Immature natural killer cell (primary cell): Measurements from ENCODE around the gene MAST1. TPM values are rescaled to one million over a fixed set of nuclear protein-coding genes. Genes with fewer than 3 reads are reported as not detected.
"Not testable (repeated sequence)": the region's sequence is repeated elsewhere in the genome, so short reads cannot be mapped to it uniquely, and the experiment has no call there.

Experiments used
- DNase-seq, 3 donors: peaks; one replicate each; pipeline ENCODE4 v3.0.0; 2022; ENCODE audit warnings: mixed read lengths in 1 of 3
- H3K27ac Mint-ChIP-seq, 6 donors: one replicate each; pipeline ENCODE4 v1.8.0; 2020; ENCODE audit warnings: mixed read lengths in 6 of 6, mild to moderate bottlenecking in 5 of 6, inconsistent platforms in 4 of 6, moderate library complexity in 3 of 6
- H3K27me3 Mint-ChIP-seq, 3 donors: one replicate each; pipeline ENCODE4 v1.8.0; 2020 to 2021; ENCODE audit warnings: low read depth in 3 of 3, mild to moderate bottlenecking in 3 of 3, mixed read lengths in 3 of 3, moderate library complexity in 3 of 3, inconsistent platforms in 1 of 3
- H3K36me3 Mint-ChIP-seq, 3 donors: one replicate each; pipeline ENCODE4 v1.8.0; 2020; ENCODE audit warnings: mixed read lengths in 3 of 3, inconsistent platforms in 2 of 3, mild to moderate bottlenecking in 2 of 3
- H3K4me1 Mint-ChIP-seq, 2 donors: one replicate each; pipeline ENCODE4 v1.8.0; 2020; ENCODE audit warnings: inconsistent platforms in 2 of 2, mild to moderate bottlenecking in 2 of 2, mixed read lengths in 2 of 2, moderate library complexity in 1 of 2
- H3K4me3 Mint-ChIP-seq, 5 donors: one replicate each; pipeline ENCODE4 v1.8.0; 2020; ENCODE audit warnings: mild to moderate bottlenecking in 5 of 5, mixed read lengths in 5 of 5, inconsistent platforms in 3 of 5, moderate library complexity in 3 of 5
- H3K9me3 Mint-ChIP-seq, 6 donors: one replicate each; pipeline ENCODE4 v1.8.0; 2020; ENCODE audit warnings: mild to moderate bottlenecking in 6 of 6, mixed read lengths in 6 of 6, inconsistent platforms in 4 of 6, moderate library complexity in 3 of 6
- polyA plus RNA-seq, 3 donors: library from polyadenylated mRNA; unstranded; fragments of 300-500 nt; fragmentation: Illumina TruSeq; gene quantifications; one replicate each; pipeline ENCODE4 v1.2.3, GENCODE V29; 2021

Gene MAST1
- polyA plus RNA-seq, 3 donors from 2014 or later = 0.28 TPM; not detected in 1

GRCh38 chr19:12838886-12839756 lies 806 bp downstream of the MAST1 start:
- H3K36me3 Mint-ChIP-seq = peaks cover 0 to 5% (median 0%) of the 10 kb centered on the region in 3 donors
- no peak overlapping the region for H3K27ac Mint-ChIP-seq
- H3K27me3 Mint-ChIP-seq = peaks cover 34 to 53% (median 35%) of the 10 kb centered on the region in 3 donors
- peaks cover 0 to 2% (median 0%) of the 10 kb centered on the region in 6 donors for H3K9me3 Mint-ChIP-seq
- H3K4me1 Mint-ChIP-seq = peaks cover 39% of the 10 kb centered on the region in 2 donors
- H3K4me3 Mint-ChIP-seq = peak overlapping the region; percentile 41 to 77 (median 61)
- no peak for DNase-seq

- Mint-ChIP-seq H3K27ac (peak overlapping the region in 1 of 6 donors; percentile 76), H3K4me1 (peaks cover 32 to 34% of the 10 kb centered on the region in 2 donors)
- DNase-seq = peak in 2 of 3 donors; percentile 27 to 39
Measured at GRCh38 chr19:12840091-12841079, 2.1 kb downstream of the MAST1 start.

GRCh38 chr19:12841094-12841493 lies 2.8 kb downstream of the MAST1 start:
- H3K27ac Mint-ChIP-seq = peak overlapping the region in 1 of 6 donors; percentile 49
- peak overlapping the region; percentile 15 to 60 (median 37) for H3K4me3 Mint-ChIP-seq
- H3K36me3 Mint-ChIP-seq = peaks cover 0 to 5% (median 0%) of the 10 kb centered on the region in 3 donors
- DNase-seq = no peak
- H3K9me3 Mint-ChIP-seq = peaks cover 0 to 4% (median 0%) of the 10 kb centered on the region in 6 donors
- H3K27me3 Mint-ChIP-seq = peaks cover 21 to 45% (median 26%) of the 10 kb centered on the region in 3 donors
- peaks cover 32 to 34% of the 10 kb centered on the region in 2 donors for H3K4me1 Mint-ChIP-seq

More at GRCh38 chr19:12840091-12841079, 2.1 kb downstream of the MAST1 start:
- Mint-ChIP-seq H3K36me3 (peaks cover 0 to 5% (median 0%) of the 10 kb centered on the region in 3 donors), H3K4me3 (peak overlapping the region in 4 of 5 donors; percentile 10 to 60 (median 28)), H3K27me3 (peaks cover 26 to 45% (median 27%) of the 10 kb centered on the region in 3 donors), H3K9me3 (peaks cover 0 to 4% (median 0%) of the 10 kb centered on the region in 6 donors)

GRCh38 chr19:12842511-12842910 lies 4.2 kb downstream of the MAST1 start:
- Mint-ChIP-seq H3K4me1 (peaks cover 31 to 33% of the 10 kb centered on the region in 2 donors), H3K27me3 (peaks cover 15 to 35% (median 19%) of the 10 kb centered on the region in 3 donors), H3K36me3 (peaks cover 0 to 5% (median 0%) of the 10 kb centered on the region in 3 donors), H3K27ac (peak overlapping the region in 1 of 6 donors; percentile 55), H3K9me3 (peaks cover 0 to 4% (median 0%) of the 10 kb centered on the region in 6 donors), H3K4me3 (no peak overlapping the region)
- no peak for DNase-seq

DNA sequence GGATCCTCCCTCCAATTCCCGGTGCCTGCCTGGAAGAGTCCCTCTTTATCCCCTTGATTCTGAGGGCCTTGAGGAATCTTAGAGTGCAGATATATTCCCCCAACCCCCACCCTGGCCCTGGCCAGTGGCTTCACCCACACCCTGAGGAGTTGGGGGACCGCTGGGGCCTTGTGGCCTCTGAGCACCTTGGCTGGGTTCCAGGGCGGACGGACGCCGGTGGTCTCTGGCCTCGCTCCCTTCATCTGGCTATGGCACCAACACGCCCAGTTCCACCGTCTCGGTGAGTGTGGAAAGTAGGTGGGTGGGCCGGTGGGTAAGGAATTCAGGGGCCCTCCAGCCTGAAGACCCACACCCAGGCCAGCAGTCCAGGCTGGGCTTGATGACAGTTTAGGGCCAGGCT lies 5.0 kb downstream of the MAST1 start:
- peaks cover 26 to 38% of the 10 kb centered on the region in 2 donors for H3K4me1 Mint-ChIP-seq
- DNase-seq = no peak
- peaks cover 0 to 5% (median 0%) of the 10 kb centered on the region in 3 donors for H3K36me3 Mint-ChIP-seq
- no peak overlapping the region for H3K4me3 Mint-ChIP-seq
- H3K27ac Mint-ChIP-seq = no peak overlapping the region
- peaks cover 14 to 30% (median 15%) of the 10 kb centered on the region in 3 donors for H3K27me3 Mint-ChIP-seq
- H3K9me3 Mint-ChIP-seq = peaks cover 0 to 4% (median 0%) of the 10 kb centered on the region in 6 donors

- no peak overlapping the region for H3K4me3 Mint-ChIP-seq
- peaks cover 0 to 4% (median 0%) of the 10 kb centered on the region in 6 donors for H3K9me3 Mint-ChIP-seq
- DNase-seq = no peak
- no peak overlapping the region for H3K27ac Mint-ChIP-seq
- H3K27me3 Mint-ChIP-seq = peaks cover 14 to 27% (median 14%) of the 10 kb centered on the region in 3 donors
- peaks cover 24 to 32% of the 10 kb centered on the region in 2 donors for H3K4me1 Mint-ChIP-seq
- H3K36me3 Mint-ChIP-seq = peaks cover 0 to 5% (median 0%) of the 10 kb centered on the region in 3 donors
Measured at GRCh38 chr19:12843999-12844732, 5.9 kb downstream of the MAST1 start.

DNA sequence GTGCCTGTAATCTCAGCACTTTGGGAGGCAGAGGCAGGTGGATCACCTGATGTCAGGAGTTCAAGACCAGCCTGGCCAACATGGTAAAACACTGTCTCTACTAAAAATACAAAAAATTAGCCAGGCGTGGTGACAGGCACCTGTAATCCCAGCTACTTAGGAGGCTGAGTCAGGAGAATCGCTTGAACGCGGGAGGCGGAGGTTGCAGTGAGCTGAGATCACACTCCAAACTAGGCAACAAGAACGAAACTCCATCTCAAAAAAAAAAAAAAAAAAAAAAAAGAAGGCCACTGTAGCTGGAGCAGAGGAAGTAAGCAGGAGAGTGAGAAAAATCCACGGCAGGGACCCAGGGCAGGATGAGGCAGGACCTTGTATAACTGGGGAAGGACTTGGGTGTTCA lies 8.3 kb downstream of the MAST1 start:
- not testable (repeated sequence) for DNase-seq, H3K9me3 Mint-ChIP-seq, H3K27ac Mint-ChIP-seq, H3K4me1 Mint-ChIP-seq, H3K36me3 Mint-ChIP-seq
- Mint-ChIP-seq H3K27me3 (peaks cover 8 to 11% (median 11%) of the 10 kb centered on the region in 3 donors), H3K4me3 (peak overlapping the region in 1 of 5 donors; percentile 31)

DNA sequence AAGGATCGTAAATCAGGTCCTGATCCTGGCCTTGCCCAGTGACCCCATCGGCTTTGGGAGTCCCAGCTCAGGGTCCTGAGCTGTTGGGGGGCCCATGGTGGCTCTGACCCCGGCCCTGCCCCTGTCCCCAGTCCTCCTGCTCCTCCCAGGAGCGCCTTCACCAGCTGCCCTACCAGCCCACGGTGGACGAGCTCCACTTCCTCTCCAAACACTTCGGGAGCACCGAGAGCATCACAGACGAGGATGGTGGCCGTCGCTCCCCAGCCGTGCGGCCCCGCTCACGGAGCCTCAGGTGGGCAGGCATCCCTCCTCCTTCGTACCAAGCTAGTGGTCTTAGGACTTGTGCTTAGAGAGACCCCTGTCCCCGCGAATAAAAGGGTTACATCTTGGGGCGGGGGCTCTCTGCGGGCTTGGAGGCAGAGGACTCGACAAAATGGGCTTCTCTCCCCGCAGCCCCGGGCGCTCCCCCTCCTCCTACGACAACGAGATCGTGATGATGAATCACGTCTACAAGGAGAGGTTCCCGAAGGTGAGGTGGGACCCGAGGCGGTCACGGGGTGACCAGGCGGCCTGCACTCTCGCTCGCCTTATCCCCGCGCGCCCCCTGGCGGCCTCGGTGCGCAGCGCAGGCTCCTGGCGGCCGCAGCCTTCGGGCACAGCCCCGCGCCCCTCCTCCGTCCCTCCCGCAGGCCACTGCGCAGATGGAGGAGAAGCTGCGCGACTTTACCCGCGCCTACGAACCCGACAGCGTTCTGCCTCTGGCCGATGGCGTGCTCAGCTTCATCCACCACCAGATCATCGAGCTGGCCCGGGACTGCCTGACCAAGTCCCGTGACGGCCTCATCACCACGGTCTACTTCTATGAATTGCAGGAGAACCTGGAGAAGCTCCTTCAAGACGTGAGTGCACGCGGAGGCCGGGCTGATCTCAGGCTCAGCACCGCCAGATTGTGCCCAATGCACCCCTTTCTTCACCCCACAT lies 9.1 kb downstream of the MAST1 start:
- DNase-seq = peak; percentile 80 to 82 (median 80)
- peaks cover 0 to 2% (median 0%) of the 10 kb centered on the region in 6 donors for H3K9me3 Mint-ChIP-seq
- H3K27ac Mint-ChIP-seq = no peak overlapping the region
- no peaks in the 10 kb centered on the region for H3K36me3 Mint-ChIP-seq
- peaks cover 3 to 6% of the 10 kb centered on the region in 2 donors for H3K4me1 Mint-ChIP-seq
- peak overlapping the region in 1 of 5 donors; percentile 42 for H3K4me3 Mint-ChIP-seq
- H3K27me3 Mint-ChIP-seq = peaks cover 6 to 10% (median 6%) of the 10 kb centered on the region in 3 donors

DNA sequence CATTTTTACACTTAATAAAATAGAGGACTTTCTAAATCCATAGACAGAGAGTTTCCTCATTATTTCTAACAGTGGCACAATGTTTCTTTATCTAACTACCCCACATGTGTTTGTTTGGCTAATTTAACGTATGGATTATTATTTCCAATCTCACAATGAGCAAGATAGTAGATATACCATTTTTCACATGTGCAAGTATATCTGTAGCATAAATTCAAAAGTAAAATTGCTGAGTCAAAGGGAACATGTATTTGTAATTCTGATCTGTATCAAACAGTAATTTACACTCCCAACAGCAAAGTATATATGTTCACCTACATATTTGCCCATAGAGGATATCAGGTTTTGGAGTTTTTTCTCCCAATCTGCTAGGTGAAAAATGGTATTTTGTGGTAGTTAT lies 18.3 kb downstream of the MAST1 start:
- Mint-ChIP-seq H3K27ac (no peak overlapping the region), H3K27me3 (peaks cover 1 to 6% (median 4%) of the 10 kb centered on the region in 3 donors), H3K4me3 (no peak overlapping the region), H3K36me3 (peaks cover 0 to 3% (median 0%) of the 10 kb centered on the region in 3 donors), H3K9me3 (peaks cover 0 to 14% (median 2%) of the 10 kb centered on the region in 6 donors), H3K4me1 (no peaks in the 10 kb centered on the region)
- DNase-seq = no peak

GRCh38 chr19:12858041-12858928 lies 20.0 kb downstream of the MAST1 start:
- peaks cover 1 to 7% (median 4%) of the 10 kb centered on the region in 3 donors for H3K27me3 Mint-ChIP-seq
- no peaks in the 10 kb centered on the region for H3K4me1 Mint-ChIP-seq
- no peak for DNase-seq
- peaks cover 0 to 3% (median 0%) of the 10 kb centered on the region in 3 donors for H3K36me3 Mint-ChIP-seq
- H3K4me3 Mint-ChIP-seq = no peak overlapping the region
- peaks cover 0 to 14% (median 2%) of the 10 kb centered on the region in 6 donors for H3K9me3 Mint-ChIP-seq
- no peak overlapping the region for H3K27ac Mint-ChIP-seq

DNA sequence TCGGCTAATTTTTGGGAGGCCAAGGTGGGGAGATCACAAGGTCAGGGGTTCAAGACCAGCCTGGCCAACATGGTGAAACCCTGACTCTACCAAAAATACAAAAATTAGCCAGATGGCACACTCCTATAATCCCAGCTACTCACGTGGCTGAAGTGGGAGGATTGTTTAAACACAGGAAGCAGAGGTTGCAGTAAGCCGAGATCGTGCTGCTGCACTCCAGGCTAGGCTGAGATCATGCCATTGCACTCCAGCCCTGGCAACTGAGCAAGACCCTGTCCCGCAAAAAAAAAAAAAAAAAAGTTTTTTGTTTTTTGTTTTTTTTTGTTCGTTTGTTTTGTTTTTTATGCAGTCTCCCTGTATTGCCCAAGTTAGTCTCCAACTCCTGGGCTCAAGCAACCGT lies 21.2 kb downstream of the MAST1 start:
- H3K4me1 Mint-ChIP-seq = no peaks in the 10 kb centered on the region
- H3K9me3 Mint-ChIP-seq = peaks cover 0 to 14% (median 2%) of the 10 kb centered on the region in 6 donors
- peaks cover 3 to 7% (median 5%) of the 10 kb centered on the region in 3 donors for H3K27me3 Mint-ChIP-seq
- no peak overlapping the region for H3K4me3 Mint-ChIP-seq
- no peak overlapping the region for H3K27ac Mint-ChIP-seq
- peaks cover 0 to 3% (median 0%) of the 10 kb centered on the region in 3 donors for H3K36me3 Mint-ChIP-seq
- DNase-seq = no peak
